Measurements from ENCODE around the gene NAE1. TPM values are rescaled to one million over a fixed set of nuclear protein-coding genes. Genes with fewer than 3 reads are reported as not detected.

Gene NAE1
- total RNA-seq, 2 experiments from 2014 or later = 81.1 to 88.5 TPM

DNA sequence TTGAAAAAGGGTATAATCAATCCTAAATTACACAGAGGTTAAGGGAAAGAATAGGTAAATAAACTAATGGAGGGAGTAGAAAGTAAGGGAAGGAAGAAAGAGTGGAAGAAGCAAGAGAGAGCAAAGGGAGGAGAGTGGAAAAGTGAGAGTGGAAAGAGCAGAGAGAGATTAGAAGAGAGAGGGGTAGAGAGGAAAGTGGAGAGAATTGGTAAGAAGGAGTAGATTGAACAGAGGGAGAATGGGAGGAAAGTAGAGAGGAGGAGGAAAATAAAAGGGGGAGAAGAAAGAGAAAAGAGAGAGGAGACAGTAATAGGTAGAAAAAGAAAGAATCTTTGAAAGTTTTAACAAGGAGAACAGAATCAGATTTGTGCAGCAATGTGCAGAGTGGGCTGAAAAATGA is 54.3 kb downstream of the NAE1 start:
- H3K36me3 Mint-ChIP-seq = no peaks in the 10 kb centered on the region
- DNase-seq = no peak
- H3K9me3 Mint-ChIP-seq (ENCODE audit: low read depth) = no peaks in the 10 kb centered on the region
- H3K4me3 Mint-ChIP-seq = no peak overlapping the region
- no peak overlapping the region for H3K27ac Mint-ChIP-seq
- no peak for ATAC-seq
- H3K4me1 Mint-ChIP-seq = no peaks in the 10 kb centered on the region
- H3K27me3 Mint-ChIP-seq = no peaks in the 10 kb centered on the region
- CTCF ChIA-PET = interaction anchor here (0.9 to 1.7 kb wide), 2 partner anchors 14 to 92 kb away, joined by 3 to 6 read pairs; no protein-coding TSS in a partner anchor

DNA sequence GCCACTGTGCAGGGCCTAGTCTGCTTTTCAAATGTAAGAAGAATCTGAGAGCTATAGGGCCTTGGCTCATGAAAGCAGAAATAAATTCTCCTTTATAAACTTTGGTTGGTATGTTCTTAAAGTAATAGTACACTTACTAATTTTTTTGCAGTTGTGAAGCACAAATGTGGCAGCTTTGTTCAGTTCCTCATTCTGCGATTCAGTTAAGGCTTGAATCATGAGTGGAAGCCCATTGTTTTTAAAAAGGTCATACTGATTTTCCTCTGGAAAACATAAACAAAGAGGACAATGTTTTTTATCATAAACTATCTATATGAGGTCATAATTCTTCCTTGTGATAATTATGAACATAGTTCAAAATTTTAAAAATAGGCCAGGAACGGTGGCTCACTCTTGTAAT is 55.8 kb downstream of the NAE1 start:
- CTCF ChIA-PET = interaction anchor here (0.7 kb wide), 1 partner anchor 37 kb away, joined by 3 read pairs; no protein-coding TSS in a partner anchor
- DNase-seq (no peak), ATAC-seq (no peak)
- no peaks in the 10 kb centered on the region for H3K36me3 Mint-ChIP-seq
- H3K4me1 Mint-ChIP-seq = no peaks in the 10 kb centered on the region
- no peaks in the 10 kb centered on the region for H3K9me3 Mint-ChIP-seq (ENCODE audit: low read depth)
- H3K4me3 Mint-ChIP-seq = no peak overlapping the region
- no peak overlapping the region for H3K27ac Mint-ChIP-seq
- no peaks in the 10 kb centered on the region for H3K27me3 Mint-ChIP-seq

DNA sequence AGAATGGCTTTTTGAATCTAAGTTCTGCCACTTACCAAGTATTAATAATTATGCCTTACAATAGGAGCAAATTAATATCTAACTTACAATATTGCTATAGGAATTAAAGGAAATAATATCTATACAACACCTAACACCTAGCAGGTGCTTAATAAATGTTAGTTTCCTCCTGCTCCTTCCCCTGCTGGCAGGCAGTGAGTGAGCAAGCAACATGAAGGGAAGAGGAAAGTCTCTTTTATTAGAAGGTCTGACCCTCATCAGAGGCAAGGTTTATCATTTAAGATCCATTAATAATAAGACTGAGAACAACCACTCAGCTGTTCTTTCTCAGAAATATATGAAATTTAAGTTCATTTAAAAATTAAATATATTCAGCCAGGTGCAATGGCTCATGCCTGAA is 72.7 kb downstream of the NAE1 start:
- no peaks in the 10 kb centered on the region for H3K4me1 Mint-ChIP-seq
- no peak for DNase-seq
- H3K27ac Mint-ChIP-seq = no peak overlapping the region
- peaks cover 26% of the 10 kb centered on the region for H3K27me3 Mint-ChIP-seq
- H3K9me3 Mint-ChIP-seq (ENCODE audit: low read depth) = no peaks in the 10 kb centered on the region
- H3K4me3 Mint-ChIP-seq = no peak overlapping the region
- no peak for ATAC-seq
- CTCF ChIA-PET = interaction anchor here (0.6 kb wide), 1 partner anchor 80 kb away, joined by 3 read pairs; no protein-coding TSS in a partner anchor
- H3K36me3 Mint-ChIP-seq = no peaks in the 10 kb centered on the region

DNA sequence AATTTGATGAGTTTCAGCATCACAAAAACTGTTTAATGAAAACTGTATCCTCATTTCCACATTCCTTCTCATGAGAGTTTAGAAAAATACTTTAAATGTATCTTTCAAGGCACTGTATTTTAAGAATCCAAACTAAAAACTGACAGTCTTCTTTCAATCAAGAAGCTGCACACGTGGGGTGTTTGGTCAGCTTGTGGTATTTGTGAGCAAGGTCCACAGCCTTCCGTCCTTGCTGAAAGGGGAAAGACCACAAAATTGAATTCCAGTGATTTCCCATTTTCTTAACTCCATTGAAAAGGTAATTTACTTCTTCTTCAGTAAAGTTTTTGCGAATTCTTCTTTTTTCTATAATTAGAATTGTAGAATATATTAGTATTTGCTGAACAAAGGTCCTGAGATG is 76.0 kb downstream of the NAE1 start:
- CTCF ChIA-PET = interaction anchor here (0.9 to 2.1 kb wide), 6 partner anchors 15 to 164 kb away, joined by 3 to 13 read pairs (median 4); partner anchors contain the start of gene NAE1

DNA sequence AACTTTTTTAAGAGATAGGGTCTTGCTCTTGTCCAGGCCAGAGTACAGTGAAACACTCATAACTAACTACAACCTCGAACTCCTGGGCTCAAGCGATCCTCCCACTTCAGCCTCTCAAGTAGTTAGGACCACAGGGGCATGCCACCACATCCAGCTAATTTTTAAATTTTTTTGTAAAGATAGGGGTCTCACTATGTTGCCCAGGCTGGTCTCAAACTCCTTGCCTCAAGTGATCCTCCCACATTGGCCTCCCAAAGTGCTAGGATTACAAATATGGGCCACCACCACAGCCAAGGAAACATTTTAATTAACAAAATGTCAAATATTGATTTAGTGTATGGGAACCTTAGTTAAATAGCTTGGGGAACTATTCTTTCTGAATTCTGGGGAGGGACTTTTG is 76.6 kb downstream of the NAE1 start:
- Mint-ChIP-seq H3K27ac (no peak overlapping the region), H3K4me1 (peaks cover 22% of the 10 kb centered on the region), H3K36me3 (peaks cover 7% of the 10 kb centered on the region), H3K27me3 (peaks cover 29% of the 10 kb centered on the region), H3K9me3 (ENCODE audit: low read depth) (no peaks in the 10 kb centered on the region), H3K4me3 (no peak overlapping the region)
- DNase-seq (no peak), ATAC-seq (no peak)
- CTCF ChIA-PET = interaction anchor here (0.9 to 2.1 kb wide), 6 partner anchors 15 to 164 kb away, joined by 3 to 13 read pairs (median 4); partner anchors contain the start of gene NAE1

More for the DNA sequence above, 76.0 kb downstream of the NAE1 start:
- Mint-ChIP-seq H3K4me1 (peaks cover 16% of the 10 kb centered on the region), H3K27ac (no peak overlapping the region), H3K4me3 (no peak overlapping the region), H3K27me3 (peaks cover 29% of the 10 kb centered on the region), H3K9me3 (ENCODE audit: low read depth) (no peaks in the 10 kb centered on the region), H3K36me3 (peaks cover 3% of the 10 kb centered on the region)
- ATAC-seq = no peak
- DNase-seq = no peak

DNA sequence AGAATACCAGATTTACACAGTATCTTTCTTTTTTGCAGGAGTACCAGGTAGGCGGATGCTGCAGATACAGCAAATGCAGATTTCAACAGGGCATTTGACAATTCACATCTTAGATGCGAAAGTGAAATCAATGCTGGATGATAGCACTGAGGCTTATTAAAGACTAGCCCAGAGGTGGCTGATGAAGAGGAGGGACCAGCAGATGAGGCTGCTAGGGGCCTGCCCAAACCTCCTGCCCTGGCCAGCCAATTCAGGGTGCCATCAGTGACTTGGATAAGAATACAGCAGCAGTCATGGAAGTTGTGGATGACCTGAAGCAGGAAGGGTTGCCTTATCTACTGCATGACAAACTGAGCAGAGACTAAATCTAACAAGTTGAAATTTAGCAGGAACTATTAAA is 77.8 kb downstream of the NAE1 start:
- H3K4me1 Mint-ChIP-seq = peaks cover 32% of the 10 kb centered on the region
- no peak overlapping the region for H3K4me3 Mint-ChIP-seq
- no peak for DNase-seq
- no peak for ATAC-seq
- H3K9me3 Mint-ChIP-seq (ENCODE audit: low read depth) = no peaks in the 10 kb centered on the region
- CTCF ChIA-PET = interaction anchor here (1.2 to 6.9 kb wide), 8 partner anchors 11 to 120 kb away, joined by 3 to 50 read pairs (median 14); partner anchors contain the start of gene NAE1
- no peak overlapping the region for H3K27ac Mint-ChIP-seq
- H3K27me3 Mint-ChIP-seq = peaks cover 29% of the 10 kb centered on the region
- H3K36me3 Mint-ChIP-seq = peaks cover 17% of the 10 kb centered on the region

Other genes starting within 250 kb of the NAE1 start
- gene CMTM3, start 226.3 kb downstream of the NAE1 start, total RNA-seq = 10 to 100 TPM; 85.0 to 90.3 TPM
- gene CMTM4, start 134.2 kb downstream of the NAE1 start, total RNA-seq = 1 to 10 TPM; 1.1 to 1.2 TPM
- 10 to 100 TPM; 71.6 to 81.0 TPM for gene DYNC1LI2, start 79.4 kb downstream of the NAE1 start, total RNA-seq
- gene TERB1, start 29.4 kb downstream of the NAE1 start, total RNA-seq = under 1 TPM in 1 of 2 experiments, not detected in 1; 0.47 TPM
- not detected for gene CA7, start 13.4 kb upstream of the NAE1 start, total RNA-seq
- 10 to 100 TPM; 29.2 to 33.3 TPM for gene PDP2, start 49.5 kb upstream of the NAE1 start, total RNA-seq
- gene CDH16, start 87.9 kb upstream of the NAE1 start, total RNA-seq = not detected
- 1 to 10 TPM in 1 of 2 experiments, under 1 TPM in 1; 0.55 to 2.5 TPM for gene RRAD, start 94.6 kb upstream of the NAE1 start, total RNA-seq
- 100 to 1,000 TPM; 124 to 131 TPM for gene CIAO2B, start 103.4 kb upstream of the NAE1 start, total RNA-seq
- gene CES2, start 104.5 kb upstream of the NAE1 start, total RNA-seq = 10 to 100 TPM; 34.1 to 35.5 TPM
- 1 to 10 TPM; 2.3 to 4.5 TPM for gene CES3, start 130.3 kb upstream of the NAE1 start, total RNA-seq
- 10 to 100 TPM in 1 of 2 experiments, 1 to 10 TPM in 1; 8.1 to 11.7 TPM for gene CES4A, start 157.6 kb upstream of the NAE1 start, total RNA-seq
- 100 to 1,000 TPM; 180 to 196 TPM for gene CBFB, start 198.2 kb upstream of the NAE1 start, total RNA-seq